Inflammatory macrophage treated with lipopolysaccharide for 1 hour (primary cell): ENCODE measurements around the gene COPZ2.

Source experiments
- DNase-seq, 2 donors: peaks; one replicate each; pipeline ENCODE4 v3.0.0-alpha.2; 2020 to 2022

The COPZ2 gene

DNA sequence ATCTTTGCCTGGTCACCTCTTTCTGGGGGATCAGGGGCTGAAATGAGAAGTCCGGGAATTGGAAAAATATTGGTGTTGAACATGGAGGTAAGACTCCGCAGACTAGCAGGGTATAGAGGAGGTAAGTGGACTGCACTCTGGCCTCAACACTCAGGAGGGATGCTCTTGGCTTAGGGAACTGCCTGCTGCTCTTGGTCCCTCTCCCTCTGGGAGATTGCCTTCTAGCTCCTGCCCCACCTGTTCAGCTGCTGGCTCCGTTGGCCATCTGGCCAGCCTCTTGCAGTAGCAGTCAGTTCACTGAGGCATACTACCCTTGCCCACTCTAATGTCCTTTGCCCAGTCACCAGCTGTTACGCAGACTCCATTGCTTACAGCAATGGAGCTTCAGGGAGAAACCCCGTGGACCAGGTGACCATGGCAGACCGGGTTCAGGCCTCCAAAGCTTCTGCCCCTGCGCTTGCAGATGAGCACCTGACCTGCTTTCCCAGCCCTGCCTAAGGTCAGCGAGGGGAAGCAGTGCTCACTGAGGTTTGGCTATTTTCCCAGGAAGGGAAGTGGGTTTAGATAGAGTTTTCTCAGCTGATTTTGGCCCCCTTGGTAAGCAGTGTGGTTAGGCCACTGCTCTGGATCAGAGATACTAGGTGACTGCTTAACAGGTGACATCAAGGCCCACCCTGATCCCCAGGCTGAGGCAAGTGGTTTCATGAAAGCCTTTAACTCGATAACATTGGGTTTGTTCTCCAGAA is 54.8 kb downstream of the COPZ2 start:
- DNase-seq = peak in 1 of 2 donors; percentile 46

DNA sequence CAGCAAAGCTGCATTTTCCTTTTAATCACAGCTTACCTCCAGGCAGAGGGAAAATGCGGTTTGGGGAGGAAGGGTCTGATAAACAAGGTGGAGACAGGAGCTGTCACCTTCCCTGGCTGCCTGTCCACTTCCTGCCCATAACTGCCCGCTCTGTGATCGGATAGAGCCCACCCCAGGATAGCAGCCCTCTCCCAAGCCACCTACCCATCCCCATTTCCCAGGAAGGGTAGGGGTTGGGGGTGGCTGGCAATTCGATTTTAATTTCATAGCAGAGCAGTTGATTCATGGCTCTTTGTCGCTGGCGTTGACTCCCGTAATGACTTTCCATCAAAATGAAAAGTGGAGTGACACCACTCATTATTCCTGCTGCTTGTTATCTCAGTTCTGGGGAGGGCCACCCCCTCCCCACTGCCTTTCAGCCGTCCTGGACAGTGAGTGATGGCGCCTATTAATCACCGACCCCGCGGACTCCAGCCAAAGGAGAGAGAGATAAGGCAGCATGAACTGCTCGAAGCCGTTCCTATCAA is 55.4 kb downstream of the COPZ2 start:
- no peak for DNase-seq

DNA sequence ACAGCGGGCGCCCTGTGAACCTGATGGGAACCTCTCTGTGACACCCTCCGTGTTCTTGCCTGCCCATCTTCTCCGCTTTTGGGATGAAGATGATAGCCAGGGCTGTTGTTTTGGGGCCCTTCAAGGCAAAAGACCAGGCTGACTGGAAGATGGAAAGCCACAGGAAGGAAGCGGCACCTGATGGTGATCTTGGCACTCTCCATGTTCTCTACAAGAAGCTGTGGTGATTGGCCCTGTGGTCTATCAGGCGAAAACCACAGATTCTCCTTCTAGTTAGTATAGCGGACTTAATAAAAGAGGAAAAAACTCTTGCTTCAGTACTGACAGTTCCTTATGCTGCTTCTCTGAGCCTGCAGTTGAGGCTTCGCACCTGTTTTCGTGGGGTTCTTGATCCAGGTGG is 56.1 kb downstream of the COPZ2 start:
- peak in 1 of 2 donors; percentile 21 for DNase-seq

DNA sequence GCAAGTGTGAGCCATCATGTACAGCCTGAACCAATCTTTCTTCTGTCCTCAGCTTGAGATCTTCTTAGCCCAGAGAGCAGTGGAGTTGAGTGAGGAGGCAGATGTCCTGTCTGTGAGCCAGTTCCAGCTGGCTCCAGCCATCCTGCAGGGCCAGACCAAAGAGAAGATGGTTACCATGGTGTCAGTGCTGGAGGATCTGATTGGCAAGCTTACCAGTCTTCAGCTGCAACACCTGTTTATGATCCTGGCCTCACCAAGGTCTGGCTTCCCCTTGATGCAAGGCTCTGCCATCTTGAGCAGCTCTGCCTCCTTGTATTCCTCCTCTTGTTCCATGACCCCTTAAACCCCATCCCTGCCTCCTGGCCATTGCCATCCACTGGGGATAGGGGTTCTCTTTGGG is 57.1 kb downstream of the COPZ2 start:
- DNase-seq = no peak

DNA sequence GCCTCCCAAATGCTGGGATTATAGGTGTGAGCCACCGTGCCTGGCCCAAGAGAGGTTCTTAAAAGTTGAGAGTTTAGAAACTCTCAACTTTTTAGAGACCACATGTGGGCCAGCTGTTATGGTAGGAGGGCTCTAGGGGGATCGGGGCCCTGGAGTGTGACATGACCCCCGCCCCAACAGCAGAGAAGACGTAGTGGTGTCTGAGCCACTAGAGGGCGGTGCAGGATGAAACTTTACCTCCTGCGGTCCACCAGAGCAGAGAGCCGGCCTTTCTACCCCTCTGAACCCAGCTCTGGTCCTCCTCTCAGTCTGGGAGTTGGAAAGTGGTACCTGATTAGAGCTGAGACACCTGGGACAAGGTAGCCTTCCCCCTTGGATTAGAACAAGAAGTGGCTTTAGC is 59.3 kb downstream of the COPZ2 start:
- peak in 1 of 2 donors; percentile 75 for DNase-seq
